ENCODE results near the gene NPAS3. TPM values are rescaled to one million over a fixed set of nuclear protein-coding genes. Genes with fewer than 3 reads are reported as not detected.

NPAS3 gene
- total RNA-seq, 1 experiment from 2014 or later, result not detected

GRCh38 chr14:33617154-33617553 lies 678.5 kb downstream of the NPAS3 start (continued):
- no peak for TF ChIP-seq SP1 (IDR thresholded peaks at IDR 0.05; ENCODE audit: low read depth)

- H3K79me2 ChIP-seq (ENCODE audit: insufficient read depth, low read length), result no peaks in the 10 kb centered on the region
- H3K4me3 ChIP-seq (replicated peaks in 1 of 2; ENCODE audit: low read depth in 1 of 2, low read length in 2 of 2), result no peak overlapping the region
- no peaks in the 10 kb centered on the region for H3K9me2 ChIP-seq (ENCODE audit: insufficient read depth)
- intact Hi-C loops (cut with micrococcal nuclease), result no loop called here
- peaks cover 10% of the 10 kb centered on the region for H3K27me3 ChIP-seq (ENCODE audit: insufficient read depth, low read length)
- no peaks in the 10 kb centered on the region for H3K9me3 ChIP-seq (ENCODE audit: control insufficient read depth in 1 of 2, insufficient read depth in 1 of 2, low read depth in 1 of 2, low read length in 2 of 2)
- H4K20me1 ChIP-seq (ENCODE audit: insufficient read depth), result no peaks in the 10 kb centered on the region
- H3K27ac ChIP-seq (ENCODE audit: low read depth, low read length), result no peak overlapping the region
- H2AFZ ChIP-seq (ENCODE audit: low read depth, low read length, poor library complexity, severe bottlenecking), result no peak overlapping the region
- DNase-seq (ENCODE audit: low read depth, low spot score), result no peak
- POLR2A ChIA-PET, result no interaction called here
- H3K36me3 ChIP-seq (ENCODE audit: control insufficient read depth in 1 of 2, insufficient read depth in 2 of 2, low read length in 2 of 2), result no peaks in the 10 kb centered on the region
- CTCF ChIA-PET, result no interaction called here
- no peak for ATAC-seq
- TF ChIP-seq ELF1 (IDR thresholded peaks at IDR 0.05; ENCODE audit: borderline replicate concordance, low read depth), result no peak
- no peak for TF ChIP-seq CEBPB (IDR thresholded peaks at IDR 0.05; ENCODE audit: low read depth)
- no peak overlapping the region for H3K4me2 ChIP-seq (ENCODE audit: low read length)
- RAD21 ChIA-PET (ENCODE audit: low non-redundant PET in 1 of 2, low total read pairs in 2 of 2, uncharacterized antibody in 2 of 2, unreplicated experiment in 2 of 2), result no interaction called here
- no peak overlapping the region for H3K9ac ChIP-seq (ENCODE audit: low read length)
- no TSS peak for BruUV-seq (replicated peaks)
- H3K4me1 ChIP-seq (ENCODE audit: control insufficient read depth in 1 of 2, insufficient read depth in 2 of 2, low read length in 2 of 2), result no peaks in the 10 kb centered on the region
Measured at GRCh38 chr14:33618361-33619105, 679.9 kb downstream of the NPAS3 start.

DNA sequence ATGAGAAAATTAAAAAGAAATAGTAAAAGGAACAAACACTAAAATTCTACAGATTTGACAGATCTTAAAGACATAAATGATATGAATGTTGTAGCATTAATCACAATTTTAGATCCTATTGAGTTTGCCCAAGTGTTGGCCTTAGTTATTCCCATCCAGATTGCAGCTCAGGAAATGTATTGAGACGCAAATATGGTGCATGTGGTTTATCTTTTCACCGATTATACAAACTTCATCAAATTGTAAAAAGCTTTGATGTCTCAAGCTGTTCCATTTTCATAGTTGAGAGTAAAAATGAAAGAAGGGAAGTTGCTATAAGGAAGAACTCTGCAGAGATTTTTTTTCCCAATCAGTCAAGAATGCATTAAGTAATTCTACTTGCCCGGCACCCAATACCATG lies 683.8 kb downstream of the NPAS3 start:
- Histone ChIP-seq H3K4me1 (ENCODE audit: control insufficient read depth in 1 of 2, insufficient read depth in 2 of 2, low read length in 2 of 2) (no peaks in the 10 kb centered on the region), H3K9ac (ENCODE audit: low read length) (no peak overlapping the region), H3K27me3 (ENCODE audit: insufficient read depth, low read length) (peaks cover 8% of the 10 kb centered on the region), H4K20me1 (ENCODE audit: insufficient read depth) (no peaks in the 10 kb centered on the region), H3K9me2 (ENCODE audit: insufficient read depth) (no peaks in the 10 kb centered on the region), H3K4me2 (ENCODE audit: low read length) (no peak overlapping the region), H3K36me3 (ENCODE audit: control insufficient read depth in 1 of 2, insufficient read depth in 2 of 2, low read length in 2 of 2) (no peaks in the 10 kb centered on the region), H3K27ac (ENCODE audit: low read depth, low read length) (no peak overlapping the region), H3K4me3 (replicated peaks in 1 of 2; ENCODE audit: low read depth in 1 of 2, low read length in 2 of 2) (no peak overlapping the region), H3K79me2 (ENCODE audit: insufficient read depth, low read length) (no peaks in the 10 kb centered on the region), H2AFZ (ENCODE audit: low read depth, low read length, poor library complexity, severe bottlenecking) (no peak overlapping the region), H3K9me3 (ENCODE audit: control insufficient read depth in 1 of 2, insufficient read depth in 1 of 2, low read depth in 1 of 2, low read length in 2 of 2) (no peaks in the 10 kb centered on the region)
- intact Hi-C loops (cut with micrococcal nuclease), result no loop called here
- ChIA-PET POLR2A (no interaction called here), RAD21 (ENCODE audit: low non-redundant PET in 1 of 2, low total read pairs in 2 of 2, uncharacterized antibody in 2 of 2, unreplicated experiment in 2 of 2) (no interaction called here), CTCF (no interaction called here)
- DNase-seq (ENCODE audit: low read depth, low spot score), result no peak
- BruUV-seq (replicated peaks), result no TSS peak
- no peak for TF ChIP-seq CBX3 (IDR thresholded peaks at IDR 0.05; ENCODE audit: low read depth)
- no peak for TF ChIP-seq SIN3A (IDR thresholded peaks at IDR 0.05; ENCODE audit: low read depth)
- ATAC-seq, result no peak
